Suppressor macrophage treated with lipopolysaccharide for 1 hour (primary cell): Measurements from ENCODE around the gene ADGRD1.
"Not testable (repeated sequence)": the region's sequence is repeated elsewhere in the genome, so short reads cannot be mapped to it uniquely, and the experiment has no call there.

ENCODE experiments used
- DNase-seq, 3 donors: peaks; one replicate each; pipeline ENCODE4 v3.0.0-alpha.2; 2020 to 2022

The ADGRD1 gene

GRCh38 chr12:131106349-131106941, 152.7 kb downstream of the ADGRD1 start:
- DNase-seq, result no peak

DNA sequence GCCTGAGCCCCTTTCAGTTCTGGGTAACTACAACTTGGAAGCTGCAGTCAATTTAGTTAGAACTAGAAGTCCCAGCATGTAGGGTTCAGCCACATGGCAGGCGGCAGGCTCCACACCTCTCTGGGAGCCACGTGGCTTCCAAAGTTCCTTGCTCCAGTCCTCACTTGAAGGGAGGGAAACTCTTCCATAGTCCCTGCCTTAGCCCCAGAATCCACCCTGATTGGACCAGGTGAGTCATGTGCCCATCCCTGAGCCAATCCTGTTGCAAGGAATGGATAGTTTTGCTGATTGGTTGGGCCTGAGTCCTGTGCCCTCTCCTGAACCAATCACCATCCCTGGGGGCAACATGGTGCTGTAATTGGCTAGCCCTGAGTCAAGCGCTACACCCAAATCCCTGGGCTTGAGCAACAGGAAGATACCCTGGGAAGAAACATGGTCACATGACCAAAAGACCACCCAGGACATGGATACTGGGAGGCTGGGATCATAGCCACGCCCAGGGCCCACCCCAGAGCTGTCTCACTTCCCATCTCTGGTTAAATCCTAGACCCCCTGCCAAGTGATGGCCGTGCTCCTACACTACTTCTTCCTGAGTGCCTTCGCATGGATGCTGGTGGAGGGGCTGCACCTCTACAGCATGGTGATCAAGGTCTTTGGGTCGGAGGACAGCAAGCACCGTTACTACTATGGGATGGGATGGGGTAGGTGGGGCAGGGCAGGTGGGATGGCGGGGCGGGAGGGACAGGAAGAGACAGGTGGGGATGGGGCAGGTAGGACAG, 154.7 kb downstream of the ADGRD1 start:
- no peak for DNase-seq

DNA sequence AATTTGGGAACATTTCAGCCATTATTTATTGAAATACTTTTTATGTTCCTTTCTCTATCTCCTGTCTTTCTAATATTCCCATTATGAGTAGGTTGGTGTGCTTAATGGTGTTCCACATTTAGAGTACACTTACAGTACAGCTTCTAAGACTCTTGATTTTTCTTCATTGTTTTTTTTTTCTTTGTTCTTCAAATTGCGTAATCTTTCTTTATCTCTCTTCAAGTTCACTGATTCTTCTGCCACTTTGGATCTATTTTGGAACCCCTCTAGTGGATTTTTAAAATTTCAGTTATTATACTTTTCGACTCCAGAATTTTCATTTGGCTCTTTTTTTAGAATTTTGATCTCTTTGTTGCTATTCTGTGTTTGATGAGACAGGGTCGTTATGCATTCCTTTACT, 157.7 kb downstream of the ADGRD1 start:
- DNase-seq, result no peak

- DNase-seq, result peak in 1 of 3 donors; percentile 27
These were observed 158.3 kb downstream of the ADGRD1 start for GRCh38 chr12:131112021-131112420.

DNA sequence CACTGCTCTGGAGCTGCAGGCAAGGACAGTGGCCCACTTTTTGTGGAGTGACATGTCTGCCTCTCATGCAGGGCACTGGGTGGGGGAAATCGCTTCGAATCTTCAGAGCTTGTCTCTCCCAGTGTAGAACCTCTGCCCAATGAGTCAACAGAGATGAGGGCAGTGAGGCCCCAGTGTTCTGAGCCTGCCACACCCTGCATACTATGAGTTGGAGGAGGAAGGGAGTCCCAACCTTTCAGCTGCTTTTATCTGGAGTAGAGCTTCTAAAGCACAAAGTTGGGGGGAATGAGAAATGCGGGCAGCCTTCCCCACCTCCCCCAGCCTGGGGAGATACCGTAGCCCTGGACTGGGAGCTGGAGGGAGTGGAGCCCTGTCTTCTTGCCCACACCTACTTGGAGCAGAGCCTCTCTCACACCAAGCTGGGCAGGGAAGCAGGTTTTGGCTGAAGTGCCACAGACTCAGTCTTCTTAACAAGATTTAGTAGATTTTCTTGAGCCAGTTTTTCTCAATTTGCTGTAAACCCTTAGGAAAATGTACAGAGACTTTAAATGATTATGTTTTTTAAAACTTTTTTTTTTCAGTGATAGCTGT, 159.1 kb downstream of the ADGRD1 start:
- no peak for DNase-seq

DNA sequence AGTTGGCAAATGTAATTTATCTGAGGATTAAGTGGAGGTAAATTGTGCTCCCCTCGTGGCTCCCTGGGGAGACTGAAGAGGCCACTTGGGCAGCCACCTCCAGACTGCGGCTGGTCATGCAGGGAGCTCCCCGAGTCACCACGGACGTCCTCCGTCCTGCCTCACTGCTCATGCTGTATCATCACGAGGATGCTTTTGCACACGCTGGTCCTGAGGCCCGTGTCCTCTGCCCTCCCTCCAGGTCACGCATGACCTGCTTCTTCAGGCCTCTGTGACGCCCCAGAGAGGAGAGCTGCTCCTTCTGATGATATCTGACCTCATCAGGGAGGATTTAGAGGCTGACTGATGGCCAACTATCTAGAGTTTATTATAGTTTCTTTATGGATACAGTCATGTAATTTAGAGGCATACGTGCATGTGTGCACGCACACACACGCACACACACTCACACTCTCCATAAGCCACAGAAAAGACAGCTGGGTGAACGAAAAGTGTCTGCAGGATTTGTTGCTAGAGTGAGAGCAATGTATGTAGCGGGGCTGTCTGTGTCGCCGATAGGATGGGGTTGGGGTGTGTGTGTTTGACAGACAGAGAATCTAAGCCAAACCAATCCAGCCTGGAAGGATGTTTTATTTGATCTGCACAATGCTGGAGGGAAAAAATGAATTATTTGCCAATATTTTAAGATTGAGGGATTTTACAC, 160.0 kb downstream of the ADGRD1 start:
- no peak for DNase-seq

DNA sequence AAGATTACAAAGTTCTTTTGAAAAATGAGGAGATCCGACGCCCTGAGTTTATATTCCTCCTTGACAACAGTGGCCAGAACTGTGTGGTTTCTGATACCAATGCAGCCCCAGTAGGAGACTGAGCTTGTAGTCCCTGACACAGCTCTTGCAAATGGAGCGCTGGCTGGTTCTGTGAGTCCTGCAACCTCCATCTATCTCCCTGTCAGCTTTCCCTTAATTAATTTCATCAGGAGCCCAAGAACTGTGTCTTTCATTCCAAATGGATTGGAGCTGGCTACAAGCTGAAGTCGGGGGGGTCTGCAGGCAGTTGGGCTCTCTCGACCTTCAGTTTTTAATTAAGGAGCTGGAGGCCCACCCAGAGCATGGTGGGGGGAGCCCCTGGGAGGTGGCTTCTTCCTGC, 160.6 kb downstream of the ADGRD1 start:
- DNase-seq, result no peak

DNA sequence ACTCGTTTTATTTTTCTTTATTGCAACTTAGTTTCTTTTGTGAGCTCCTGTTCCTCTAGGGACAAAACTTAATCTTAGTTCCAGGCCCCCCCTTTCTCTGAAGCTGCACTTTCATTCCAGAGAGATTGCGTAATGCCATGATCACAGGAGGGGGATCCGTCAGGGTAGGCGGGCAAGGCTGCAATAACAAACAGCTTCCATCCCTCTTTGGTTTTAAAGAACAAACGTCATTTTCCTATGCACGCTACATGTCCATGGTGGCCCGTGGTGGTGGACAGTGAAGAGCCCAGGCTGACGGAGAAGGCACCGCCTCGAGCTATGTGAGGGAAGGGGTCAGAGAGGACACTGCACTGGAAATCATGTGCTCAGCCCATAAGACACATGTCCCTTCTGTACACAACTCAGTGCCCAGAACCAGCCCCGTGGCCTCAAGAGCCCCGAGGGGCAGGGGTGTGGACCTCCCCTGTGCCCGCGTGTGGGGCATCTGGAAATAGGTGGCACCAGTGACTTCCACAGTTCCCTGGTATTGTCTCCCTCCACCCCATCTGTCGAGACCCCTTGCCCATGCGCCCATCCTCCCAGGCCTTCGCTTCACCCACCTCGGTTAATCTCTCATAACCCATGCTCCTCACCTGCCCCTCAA, 161.4 kb downstream of the ADGRD1 start:
- no peak for DNase-seq

- no peak for DNase-seq
These were observed 162.2 kb downstream of the ADGRD1 start for GRCh38 chr12:131115766-131116467.

DNA sequence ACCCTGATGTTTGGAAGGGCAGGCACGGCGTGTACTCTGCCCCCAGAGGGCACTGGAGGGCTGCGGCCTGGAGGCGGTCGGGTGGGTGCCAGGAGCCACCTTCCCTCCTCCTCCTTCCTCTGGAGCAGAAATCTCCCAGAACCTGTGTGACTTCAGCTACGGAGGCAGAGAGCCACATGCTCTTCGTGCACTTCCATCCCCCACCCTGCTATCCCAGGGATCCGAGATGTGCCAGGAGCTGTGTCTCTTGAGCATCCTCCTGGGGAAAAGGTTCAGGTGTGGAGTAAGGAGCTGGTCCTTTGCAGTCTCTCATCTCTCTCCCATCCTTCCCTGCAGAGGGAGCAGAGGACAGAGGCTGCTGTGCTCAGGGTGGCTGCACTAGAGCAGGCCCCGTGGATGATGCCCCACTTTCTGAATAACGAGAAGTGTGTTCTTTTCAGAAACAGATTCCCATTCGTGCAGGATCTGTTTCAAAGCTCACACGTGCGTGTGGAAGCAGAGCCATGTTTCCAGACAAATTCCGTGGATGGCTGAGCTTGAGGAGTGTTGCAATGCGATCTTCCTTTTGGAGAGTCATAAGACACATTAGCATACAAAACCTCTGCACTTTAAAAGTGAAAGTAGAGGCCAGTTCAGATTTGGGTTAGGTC, 162.9 kb downstream of the ADGRD1 start:
- no peak for DNase-seq

- no peak for DNase-seq
These were observed 163.9 kb downstream of the ADGRD1 start for GRCh38 chr12:131117438-131118245.

DNA sequence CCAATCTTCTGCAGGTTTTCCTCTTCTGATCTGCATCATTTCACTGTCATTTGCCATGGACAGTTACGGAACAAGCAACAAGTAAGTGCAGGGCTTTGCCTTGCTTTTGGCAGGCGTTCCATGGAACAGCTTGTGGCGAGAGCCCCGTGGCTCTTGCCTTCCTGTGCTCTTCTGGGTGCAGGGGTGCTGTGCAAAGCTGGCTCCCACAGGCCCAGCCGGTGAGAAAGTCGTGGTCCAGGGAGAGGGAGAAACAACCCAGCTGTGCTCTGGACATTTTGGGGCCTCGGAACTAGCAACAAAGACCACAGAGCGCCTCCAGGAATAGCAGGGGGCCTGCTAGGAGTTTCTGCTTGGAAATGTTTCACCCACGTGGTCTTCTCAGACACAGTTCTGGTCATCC, 164.7 kb downstream of the ADGRD1 start:
- DNase-seq, result no peak

DNA sequence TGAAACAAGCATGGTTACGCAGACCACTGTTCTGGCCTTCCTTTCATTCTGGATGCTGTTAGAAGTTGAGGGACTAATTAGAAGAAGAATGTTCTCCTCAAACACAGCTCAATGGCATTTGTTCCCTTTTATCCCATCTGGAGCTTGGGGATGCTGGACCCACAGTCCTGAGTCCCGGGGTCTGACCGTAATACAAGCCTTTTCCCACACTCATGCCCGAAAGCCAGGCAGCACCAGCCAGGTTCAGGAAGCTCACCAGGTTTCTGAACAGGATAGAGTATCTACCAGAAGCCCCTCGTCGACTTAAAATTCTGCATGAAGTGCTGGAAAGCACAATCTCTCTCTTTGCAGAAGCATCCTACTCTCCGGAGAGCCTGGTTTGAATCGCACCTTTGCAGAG, 165.6 kb downstream of the ADGRD1 start:
- not testable (repeated sequence) for DNase-seq

- no peak for DNase-seq
These were observed 166.2 kb downstream of the ADGRD1 start for GRCh38 chr12:131119936-131120335.

- no peak for DNase-seq
These were observed 167.1 kb downstream of the ADGRD1 start for GRCh38 chr12:131120831-131121271.

DNA sequence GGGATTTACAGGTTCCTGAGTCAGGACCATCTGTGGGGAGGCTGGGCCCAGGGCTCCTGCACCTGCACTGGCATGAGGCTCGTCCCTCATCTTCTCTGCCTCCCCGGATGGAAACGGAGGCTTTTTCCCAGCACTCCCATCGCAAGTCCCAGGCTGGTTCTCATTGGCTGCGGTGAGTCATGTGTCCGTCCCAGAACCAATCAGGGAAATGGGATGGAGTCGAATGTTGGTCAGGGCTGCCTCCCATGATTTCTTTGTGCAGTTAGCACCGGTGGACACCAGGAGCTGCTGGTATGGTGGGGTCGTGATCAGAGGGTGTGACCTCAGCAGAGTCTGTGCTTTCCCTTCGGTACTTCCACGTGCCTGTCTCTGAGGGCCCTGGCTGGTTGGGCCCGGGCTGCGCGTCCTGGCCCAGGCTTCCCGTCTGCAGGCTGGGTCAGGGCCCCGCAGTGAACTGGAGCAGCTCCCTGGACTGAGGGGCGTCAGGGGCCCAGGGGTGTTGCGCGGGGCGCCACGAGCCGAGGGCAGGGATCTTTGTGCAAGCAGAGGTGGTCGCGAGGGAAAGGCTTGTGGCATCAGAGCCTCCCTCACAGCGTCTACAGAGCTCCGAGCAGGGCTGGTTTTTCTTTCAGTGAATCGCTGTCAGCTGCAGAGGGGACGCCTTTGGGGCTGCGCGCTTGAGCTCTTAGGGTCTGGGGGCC, 168.1 kb downstream of the ADGRD1 start:
- DNase-seq, result no peak

DNA sequence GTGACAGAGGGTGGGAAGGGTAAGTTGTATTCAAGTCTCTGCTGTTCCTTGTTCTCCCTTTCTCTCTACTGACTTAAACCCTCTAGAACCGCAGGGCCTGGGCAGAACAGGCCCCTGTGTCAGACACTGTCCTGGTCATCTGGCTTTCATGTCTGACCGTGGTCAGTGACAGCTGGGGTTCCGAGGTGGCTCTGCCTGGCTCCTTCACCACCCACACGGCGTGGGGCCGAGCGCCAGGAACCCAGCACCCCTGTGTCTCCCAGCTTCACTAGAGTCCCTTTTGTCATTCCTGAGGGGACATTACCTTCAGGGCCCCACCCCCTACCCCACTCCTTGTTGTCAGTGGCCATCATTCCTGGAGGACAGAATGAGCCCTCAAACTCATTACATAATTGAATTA, 168.9 kb downstream of the ADGRD1 start:
- DNase-seq, result no peak

GRCh38 chr12:131123817-131124216, 170.1 kb downstream of the ADGRD1 start:
- DNase-seq, result no peak

- DNase-seq, result no peak
These were observed 171.0 kb downstream of the ADGRD1 start for GRCh38 chr12:131124487-131125280.
